Karpas-422 (cell line): Measurements from ENCODE around the gene DPP10. TPM values are rescaled to one million over a fixed set of nuclear protein-coding genes. Genes with fewer than 3 reads are reported as not detected.
A peak's percentile ranks its signal among the peaks of the same experiment; 100 is the strongest.

Experiments used
- DNase-seq: peaks from one replicate; pipeline ENCODE4 v3.0.0-alpha.2; 2015
- H2AFZ ChIP-seq: fragments of 200-600 bp; sonication (generic); 2 replicates; pipeline ENCODE4 v1.6.1; 2014; ENCODE audit warnings: antibody characterized with exemption, low read length, mixed read lengths
- H3K27ac ChIP-seq: fragments of 200-600 bp; sonication (generic); 2 replicates; pipeline ENCODE4 v1.5.1; 2014; ENCODE audit warnings: mild to moderate bottlenecking, low read length, moderate library complexity
- H3K27me3 ChIP-seq: fragments of 200-600 bp; sonication (generic); 2 replicates; pipeline ENCODE4 v1.6.1; 2014; ENCODE audit warnings: low read length, mixed read lengths
- H3K36me3 ChIP-seq: fragments of 200-600 bp; sonication (generic); 2 replicates; pipeline ENCODE4 v1.6.1; 2014; ENCODE audit warnings: low read length, mixed read lengths; ENCODE audit not compliant: insufficient read depth
- H3K4me1 ChIP-seq: fragments of 200-600 bp; sonication (generic); 2 replicates; pipeline ENCODE4 v1.6.1; 2014; ENCODE audit warnings: mild to moderate bottlenecking, low read length, mixed read lengths
- H3K4me2 ChIP-seq: fragments of 200-600 bp; sonication (generic); 2 replicates; pipeline ENCODE4 v1.6.1; 2014; ENCODE audit warnings: low read length, low read depth, mild to moderate bottlenecking; ENCODE audit not compliant: poor library complexity, severe bottlenecking
- H3K4me3 ChIP-seq: fragments of 200-600 bp; sonication (generic); 2 replicates; pipeline ENCODE4 v1.5.1; 2014; ENCODE audit warnings: mild to moderate bottlenecking, antibody characterized with exemption, low read length, mixed read lengths
- H3K79me2 ChIP-seq: fragments of 200-600 bp; sonication (generic); 2 replicates; pipeline ENCODE4 v1.6.1; 2014; ENCODE audit warnings: mild to moderate bottlenecking, low read length, mixed read lengths
- H3K9ac ChIP-seq: fragments of 200-600 bp; sonication (generic); 2 replicates; pipeline ENCODE4 v1.6.0; 2014; ENCODE audit warnings: low read length
- H3K9me2 ChIP-seq: fragments of 200-600 bp; sonication (generic), shearing (Covaris generic); replicated peaks from 2 replicates; pipeline ENCODE4 v1.6.0; 2014; ENCODE audit warnings: mild to moderate bottlenecking, low read length, moderate library complexity; ENCODE audit not compliant: insufficient read depth
- H3K9me3 ChIP-seq: fragments of 300-700, 200-600 bp; sonication (generic); 2 replicates; pipeline ENCODE4 v1.6.1; 2014; ENCODE audit warnings: low read length, mixed read lengths
- H4K20me1 ChIP-seq: fragments of 200-600 bp; sonication (generic); 2 replicates; pipeline ENCODE4 v1.6.1; 2014; ENCODE audit warnings: mild to moderate bottlenecking, antibody characterized with exemption, low read length, low read depth; ENCODE audit not compliant: insufficient read depth
- total RNA-seq: library from RNA; depleted of rRNA; stranded (reverse); fragments of >200 nt; shearing (Covaris generic); gene quantifications from 2 replicates; pipeline ENCODE4 v1.2.3, GENCODE V29; 2014; ENCODE audit warnings: low replicate concordance

DPP10 gene
- total RNA-seq, 1 experiment from 2014 or later, result not detected

- H3K9me2 ChIP-seq, result no peaks in the 10 kb centered on the region
- no peak for DNase-seq
- H2AFZ ChIP-seq, result no peak overlapping the region
- H3K4me1 ChIP-seq, result no peaks in the 10 kb centered on the region
- H4K20me1 ChIP-seq, result no peaks in the 10 kb centered on the region
- H3K9ac ChIP-seq, result no peak overlapping the region
- H3K27ac ChIP-seq, result no peak overlapping the region
- H3K27me3 ChIP-seq, result no peaks in the 10 kb centered on the region
- H3K36me3 ChIP-seq, result no peaks in the 10 kb centered on the region
- H3K79me2 ChIP-seq, result no peaks in the 10 kb centered on the region
- no peaks in the 10 kb centered on the region for H3K9me3 ChIP-seq
- no peak overlapping the region for H3K4me3 ChIP-seq
- H3K4me2 ChIP-seq, result no peak overlapping the region
Measured at GRCh38 chr2:114714313-114714712, 271.9 kb downstream of the DPP10 start.

- no peaks in the 10 kb centered on the region for H4K20me1 ChIP-seq
- H3K9ac ChIP-seq, result no peak overlapping the region
- no peak for DNase-seq
- no peaks in the 10 kb centered on the region for H3K27me3 ChIP-seq
- no peaks in the 10 kb centered on the region for H3K4me1 ChIP-seq
- no peak overlapping the region for H3K4me2 ChIP-seq
- no peaks in the 10 kb centered on the region for H3K9me3 ChIP-seq
- no peaks in the 10 kb centered on the region for H3K79me2 ChIP-seq
- H3K9me2 ChIP-seq, result no peaks in the 10 kb centered on the region
- no peak overlapping the region for H3K27ac ChIP-seq
- H3K36me3 ChIP-seq, result no peaks in the 10 kb centered on the region
- no peak overlapping the region for H3K4me3 ChIP-seq
- no peak overlapping the region for H2AFZ ChIP-seq
Measured at GRCh38 chr2:114717049-114717448, 274.6 kb downstream of the DPP10 start.

GRCh38 chr2:114724454-114724853 is 282.0 kb downstream of the DPP10 start:
- no peaks in the 10 kb centered on the region for H4K20me1 ChIP-seq
- no peaks in the 10 kb centered on the region for H3K27me3 ChIP-seq
- H2AFZ ChIP-seq, result no peak overlapping the region
- H3K4me3 ChIP-seq, result no peak overlapping the region
- H3K4me2 ChIP-seq, result no peak overlapping the region
- no peak overlapping the region for H3K9ac ChIP-seq
- no peaks in the 10 kb centered on the region for H3K36me3 ChIP-seq
- H3K79me2 ChIP-seq, result no peaks in the 10 kb centered on the region
- no peaks in the 10 kb centered on the region for H3K9me2 ChIP-seq
- no peaks in the 10 kb centered on the region for H3K4me1 ChIP-seq
- H3K9me3 ChIP-seq, result no peaks in the 10 kb centered on the region
- H3K27ac ChIP-seq, result no peak overlapping the region
- no peak for DNase-seq

- Histone ChIP-seq H3K4me2 (no peak overlapping the region), H3K79me2 (no peaks in the 10 kb centered on the region), H4K20me1 (no peaks in the 10 kb centered on the region), H2AFZ (no peak overlapping the region), H3K27me3 (no peaks in the 10 kb centered on the region), H3K4me1 (no peaks in the 10 kb centered on the region), H3K9ac (no peak overlapping the region), H3K36me3 (no peaks in the 10 kb centered on the region), H3K9me2 (no peaks in the 10 kb centered on the region), H3K4me3 (no peak overlapping the region), H3K9me3 (no peaks in the 10 kb centered on the region), H3K27ac (no peak overlapping the region)
- no peak for DNase-seq
Measured at GRCh38 chr2:114727012-114727411, 284.6 kb downstream of the DPP10 start.

- no peaks in the 10 kb centered on the region for H3K9me3 ChIP-seq
- H2AFZ ChIP-seq, result no peak overlapping the region
- no peak overlapping the region for H3K9ac ChIP-seq
- H3K9me2 ChIP-seq, result no peaks in the 10 kb centered on the region
- no peak overlapping the region for H3K27ac ChIP-seq
- no peak for DNase-seq
- H3K79me2 ChIP-seq, result no peaks in the 10 kb centered on the region
- H3K36me3 ChIP-seq, result no peaks in the 10 kb centered on the region
- no peaks in the 10 kb centered on the region for H3K4me1 ChIP-seq
- H3K4me3 ChIP-seq, result no peak overlapping the region
- no peak overlapping the region for H3K4me2 ChIP-seq
- H3K27me3 ChIP-seq, result no peaks in the 10 kb centered on the region
- H4K20me1 ChIP-seq, result no peaks in the 10 kb centered on the region
Measured at GRCh38 chr2:114728372-114728771, 285.9 kb downstream of the DPP10 start.

- Histone ChIP-seq H3K9me3 (no peaks in the 10 kb centered on the region), H3K27ac (no peak overlapping the region)
Measured at GRCh38 chr2:114729026-114729425, 286.6 kb downstream of the DPP10 start.

GRCh38 chr2:114735126-114735525 is 292.7 kb downstream of the DPP10 start:
- Histone ChIP-seq H3K27me3 (no peaks in the 10 kb centered on the region), H4K20me1 (no peaks in the 10 kb centered on the region), H3K9me2 (no peaks in the 10 kb centered on the region), H3K9me3 (no peaks in the 10 kb centered on the region), H3K4me2 (no peak overlapping the region), H2AFZ (no peak overlapping the region), H3K27ac (no peak overlapping the region), H3K79me2 (no peaks in the 10 kb centered on the region), H3K9ac (no peak overlapping the region), H3K4me1 (no peaks in the 10 kb centered on the region), H3K4me3 (no peak overlapping the region), H3K36me3 (no peaks in the 10 kb centered on the region)
- no peak for DNase-seq

More at GRCh38 chr2:114729026-114729425, 286.6 kb downstream of the DPP10 start:
- Histone ChIP-seq H3K9ac (no peak overlapping the region), H3K36me3 (no peaks in the 10 kb centered on the region), H3K4me2 (no peak overlapping the region), H3K9me2 (no peaks in the 10 kb centered on the region), H3K4me1 (no peaks in the 10 kb centered on the region), H4K20me1 (no peaks in the 10 kb centered on the region), H3K27me3 (no peaks in the 10 kb centered on the region), H3K79me2 (no peaks in the 10 kb centered on the region), H2AFZ (no peak overlapping the region), H3K4me3 (no peak overlapping the region)
- peak; percentile 57 for DNase-seq

- H3K4me3 ChIP-seq, result no peak overlapping the region
- H2AFZ ChIP-seq, result no peak overlapping the region
- H4K20me1 ChIP-seq, result no peaks in the 10 kb centered on the region
- no peak for DNase-seq
- H3K9ac ChIP-seq, result no peak overlapping the region
- H3K9me2 ChIP-seq, result no peaks in the 10 kb centered on the region
- H3K27me3 ChIP-seq, result no peaks in the 10 kb centered on the region
- no peaks in the 10 kb centered on the region for H3K9me3 ChIP-seq
- no peaks in the 10 kb centered on the region for H3K36me3 ChIP-seq
- no peak overlapping the region for H3K4me2 ChIP-seq
- H3K4me1 ChIP-seq, result no peaks in the 10 kb centered on the region
- no peaks in the 10 kb centered on the region for H3K79me2 ChIP-seq
- H3K27ac ChIP-seq, result no peak overlapping the region
Measured at GRCh38 chr2:114742245-114742644, 299.8 kb downstream of the DPP10 start.

- Histone ChIP-seq H4K20me1 (no peaks in the 10 kb centered on the region), H3K4me2 (no peak overlapping the region), H3K4me3 (no peak overlapping the region), H3K27me3 (no peaks in the 10 kb centered on the region), H3K9me3 (no peaks in the 10 kb centered on the region), H3K4me1 (no peaks in the 10 kb centered on the region), H3K9ac (no peak overlapping the region), H3K79me2 (no peaks in the 10 kb centered on the region), H3K36me3 (no peaks in the 10 kb centered on the region), H2AFZ (no peak overlapping the region), H3K27ac (no peak overlapping the region), H3K9me2 (no peaks in the 10 kb centered on the region; the same call in 1 of the 2 replicates)
- DNase-seq, result no peak
Measured at GRCh38 chr2:114745700-114746099, 303.3 kb downstream of the DPP10 start.
